ENCODE measurements around the gene NOTCH3.

DNA sequence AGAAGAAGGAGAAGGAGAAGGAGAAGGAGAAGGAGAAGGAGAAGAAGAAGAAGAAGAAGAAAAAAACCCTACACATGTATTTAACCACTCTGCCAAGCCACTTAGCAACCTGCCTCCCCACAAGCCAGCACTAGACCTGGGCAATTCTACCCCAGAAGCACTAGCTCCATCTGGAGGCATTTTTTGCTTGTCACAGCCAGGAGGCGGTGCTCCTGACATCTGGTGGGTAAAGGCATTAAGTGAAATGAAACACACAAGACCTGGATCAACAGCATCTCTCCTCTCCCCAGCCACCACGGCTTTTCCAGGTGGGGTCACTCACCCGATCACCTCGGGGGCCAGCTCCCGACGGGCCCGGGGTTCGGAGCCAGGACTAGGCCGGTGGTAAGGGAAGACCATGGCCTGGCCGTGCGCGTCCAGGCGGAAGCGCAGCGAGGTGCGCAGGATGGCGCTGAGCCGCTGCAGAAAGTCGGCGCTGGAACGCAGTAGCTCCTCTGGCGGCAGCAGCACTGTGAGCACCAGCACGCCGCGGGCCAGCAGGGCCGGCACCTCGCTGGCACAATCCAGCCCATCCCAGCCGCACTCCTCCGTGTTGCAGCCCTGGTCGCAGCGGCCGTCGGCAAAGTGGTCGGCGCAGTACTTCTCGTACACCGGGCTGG lies 26.9 kb downstream of the NOTCH3 start:
- TF ChIP-seq, protein P1, sequence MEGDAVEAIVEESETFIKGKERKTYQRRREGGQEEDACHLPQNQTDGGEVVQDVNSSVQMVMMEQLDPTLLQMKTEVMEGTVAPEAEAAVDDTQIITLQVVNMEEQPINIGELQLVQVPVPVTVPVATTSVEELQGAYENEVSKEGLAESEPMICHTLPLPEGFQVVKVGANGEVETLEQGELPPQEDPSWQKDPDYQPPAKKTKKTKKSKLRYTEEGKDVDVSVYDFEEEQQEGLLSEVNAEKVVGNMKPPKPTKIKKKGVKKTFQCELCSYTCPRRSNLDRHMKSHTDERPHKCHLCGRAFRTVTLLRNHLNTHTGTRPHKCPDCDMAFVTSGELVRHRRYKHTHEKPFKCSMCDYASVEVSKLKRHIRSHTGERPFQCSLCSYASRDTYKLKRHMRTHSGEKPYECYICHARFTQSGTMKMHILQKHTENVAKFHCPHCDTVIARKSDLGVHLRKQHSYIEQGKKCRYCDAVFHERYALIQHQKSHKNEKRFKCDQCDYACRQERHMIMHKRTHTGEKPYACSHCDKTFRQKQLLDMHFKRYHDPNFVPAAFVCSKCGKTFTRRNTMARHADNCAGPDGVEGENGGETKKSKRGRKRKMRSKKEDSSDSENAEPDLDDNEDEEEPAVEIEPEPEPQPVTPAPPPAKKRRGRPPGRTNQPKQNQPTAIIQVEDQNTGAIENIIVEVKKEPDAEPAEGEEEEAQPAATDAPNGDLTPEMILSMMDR (conservative IDR thresholded peaks at IDR 0.05; ENCODE audit: low read depth, low read length), result peak; percentile 61
- TF ChIP-seq EZH2 (IDR thresholded peaks at IDR 0.05; ENCODE audit: low read length, unreplicated experiment) (no peak), EZH2phosphoT487 (IDR thresholded peaks at IDR 0.05; ENCODE audit: borderline replicate concordance, low read length) (no peak)

Measured in PC-3 (cell line).